Coronary artery (tissue), 2 donors: ENCODE data around the gene FBXO34.
"Not testable (repeated sequence)": the region's sequence is repeated elsewhere in the genome, so short reads cannot be mapped to it uniquely, and the experiment has no call there.

Source experiments
- DNase-seq: peaks from one replicate; pipeline ENCODE4 v3.0.0-alpha.2; 2017; ENCODE audit warnings: low spot score
- H3K27ac ChIP-seq, 2 donors: fragments of 200-600 bp; sonication (generic); one replicate each; pipeline ENCODE4 v1.5.1; 2016 to 2019
- H3K4me3 ChIP-seq: fragments of 200-600 bp; sonication (generic); 2 replicates; pipeline ENCODE4 v1.5.1; 2016; ENCODE audit warnings: mild to moderate bottlenecking, moderate library complexity
- TF ChIP-seq, protein P1 (sequence below): fragments of 200-600 bp; sonication (generic); IDR thresholded peaks from one replicate; pipeline ENCODE4 v1.5.1; 2019; ENCODE audit warnings: antibody characterized with exemption

Gene FBXO34

DNA sequence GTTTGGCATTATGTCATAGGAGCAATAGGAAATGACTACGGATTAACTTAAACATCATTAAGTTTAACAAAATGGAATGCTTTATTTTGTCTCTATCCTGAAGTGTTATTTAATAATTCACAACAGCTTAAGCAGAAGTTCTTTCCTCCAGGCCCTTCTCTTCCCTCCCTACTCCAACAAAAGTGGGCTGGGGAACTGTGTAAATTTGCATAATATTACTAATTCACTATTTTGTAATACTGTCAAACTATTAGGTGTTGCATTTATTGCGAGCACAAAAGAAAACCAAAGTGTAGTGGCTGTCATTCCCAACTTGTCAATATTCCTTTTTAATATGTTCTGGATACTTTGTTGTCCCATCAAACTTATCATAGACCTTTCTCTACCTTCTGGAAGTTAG, 70.6 kb downstream of the FBXO34 start:
- H3K4me3 ChIP-seq = no peak overlapping the region
- no peak for DNase-seq
- TF ChIP-seq, protein P1, sequence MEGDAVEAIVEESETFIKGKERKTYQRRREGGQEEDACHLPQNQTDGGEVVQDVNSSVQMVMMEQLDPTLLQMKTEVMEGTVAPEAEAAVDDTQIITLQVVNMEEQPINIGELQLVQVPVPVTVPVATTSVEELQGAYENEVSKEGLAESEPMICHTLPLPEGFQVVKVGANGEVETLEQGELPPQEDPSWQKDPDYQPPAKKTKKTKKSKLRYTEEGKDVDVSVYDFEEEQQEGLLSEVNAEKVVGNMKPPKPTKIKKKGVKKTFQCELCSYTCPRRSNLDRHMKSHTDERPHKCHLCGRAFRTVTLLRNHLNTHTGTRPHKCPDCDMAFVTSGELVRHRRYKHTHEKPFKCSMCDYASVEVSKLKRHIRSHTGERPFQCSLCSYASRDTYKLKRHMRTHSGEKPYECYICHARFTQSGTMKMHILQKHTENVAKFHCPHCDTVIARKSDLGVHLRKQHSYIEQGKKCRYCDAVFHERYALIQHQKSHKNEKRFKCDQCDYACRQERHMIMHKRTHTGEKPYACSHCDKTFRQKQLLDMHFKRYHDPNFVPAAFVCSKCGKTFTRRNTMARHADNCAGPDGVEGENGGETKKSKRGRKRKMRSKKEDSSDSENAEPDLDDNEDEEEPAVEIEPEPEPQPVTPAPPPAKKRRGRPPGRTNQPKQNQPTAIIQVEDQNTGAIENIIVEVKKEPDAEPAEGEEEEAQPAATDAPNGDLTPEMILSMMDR = no peak
- no peak overlapping the region for H3K27ac ChIP-seq

DNA sequence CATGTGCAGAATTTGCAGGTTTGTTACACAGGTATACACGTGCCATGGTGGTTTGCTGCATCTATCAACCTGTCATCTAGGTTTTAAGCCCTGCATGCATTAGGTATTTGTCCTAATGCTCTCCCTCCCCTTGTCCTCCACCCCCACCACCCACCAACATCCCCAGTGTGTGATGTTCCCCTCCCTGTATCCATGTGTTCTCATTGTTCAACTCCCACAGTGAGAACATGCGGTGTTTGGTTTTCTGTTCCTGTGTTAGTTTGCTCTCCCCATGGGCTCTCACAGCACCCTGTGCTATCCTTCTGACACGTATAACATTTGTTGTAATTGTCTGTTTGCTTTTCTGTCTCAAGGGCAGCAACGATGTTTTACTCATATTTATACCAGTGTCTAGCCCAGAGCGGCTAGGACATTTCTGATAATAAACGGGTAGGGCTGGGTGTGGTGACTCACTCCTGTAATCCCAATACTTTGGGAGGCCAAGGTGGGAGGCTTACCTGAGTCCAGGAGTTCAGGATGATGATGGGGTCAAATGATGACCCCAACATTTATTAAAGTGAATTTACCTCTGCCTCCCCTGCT, 73.5 kb downstream of the FBXO34 start:
- not testable (repeated sequence) for DNase-seq, H3K27ac ChIP-seq, H3K4me3 ChIP-seq

DNA sequence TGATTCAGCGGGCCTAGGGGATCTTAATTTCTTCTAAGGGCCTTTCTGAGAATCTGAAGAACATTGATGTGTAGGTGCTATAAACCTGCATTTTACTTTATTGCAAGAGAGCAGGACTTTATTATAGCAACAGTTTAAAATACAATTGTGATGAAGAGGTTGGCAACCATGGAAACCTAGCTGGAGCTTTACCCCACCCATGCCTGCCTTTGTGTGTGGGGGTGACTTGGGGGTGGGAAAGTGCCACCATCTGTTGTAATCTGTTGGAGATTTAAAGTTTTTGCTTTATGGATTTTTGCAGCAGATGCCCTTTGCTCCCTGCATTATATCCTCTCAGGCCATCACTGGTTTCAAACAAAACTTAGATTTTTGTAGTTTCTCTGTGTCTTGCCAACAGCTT, 75.8 kb downstream of the FBXO34 start:
- H3K27ac ChIP-seq = no peak overlapping the region
- TF ChIP-seq, protein P1 = no peak
- no peak overlapping the region for H3K4me3 ChIP-seq
- DNase-seq = no peak

DNA sequence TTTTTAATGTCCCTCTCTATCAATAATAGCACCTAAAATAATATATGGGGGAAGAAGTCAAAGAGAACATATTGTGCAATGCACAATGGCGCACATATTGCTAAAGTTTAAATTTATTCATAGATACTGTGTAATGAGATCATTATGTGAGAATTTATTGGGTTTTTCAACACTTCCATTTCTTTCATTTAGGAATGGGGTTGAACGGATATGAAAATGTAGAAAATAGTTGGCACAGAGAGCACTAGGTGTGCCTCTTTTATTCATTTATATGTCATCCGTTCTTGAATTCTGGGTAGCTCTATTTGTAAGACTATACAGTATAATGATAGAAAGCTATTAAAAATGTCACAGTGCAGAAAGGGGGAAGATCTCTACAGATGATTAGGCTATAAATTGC, 76.5 kb downstream of the FBXO34 start:
- no peak overlapping the region for H3K4me3 ChIP-seq
- no peak for DNase-seq
- H3K27ac ChIP-seq = no peak overlapping the region
- TF ChIP-seq, protein P1 = no peak

DNA sequence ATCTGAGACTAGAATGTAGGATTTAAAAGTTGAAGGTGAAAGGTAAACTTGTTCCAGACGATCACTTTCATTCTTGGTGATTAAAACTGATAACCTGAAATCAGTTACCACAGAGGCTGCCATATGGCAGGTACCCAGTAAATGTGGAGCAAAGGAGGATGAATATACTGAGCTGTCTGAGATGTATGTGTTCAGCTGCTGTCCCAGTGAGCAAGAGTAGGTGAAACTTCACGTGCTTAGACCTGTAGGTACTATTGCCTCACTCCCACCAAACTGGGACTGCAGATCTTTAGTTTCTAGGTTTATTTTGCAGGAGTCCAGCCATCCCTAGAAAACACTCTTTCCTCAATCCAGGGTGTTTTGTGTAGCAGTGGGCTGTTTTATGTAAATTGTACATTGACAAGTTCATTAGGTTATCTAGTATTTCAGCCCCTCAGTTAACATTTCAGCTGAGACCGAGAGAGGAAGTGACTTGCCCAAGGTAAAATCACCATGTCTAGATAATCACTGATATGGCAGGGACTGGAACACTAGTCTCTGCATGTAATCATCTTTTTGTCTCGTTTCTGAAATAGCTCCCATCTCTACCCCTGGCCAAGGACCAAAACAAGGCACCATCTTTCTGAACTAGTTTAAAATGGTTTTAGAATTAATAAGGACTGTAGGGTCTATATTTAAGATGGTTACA, 77.7 kb downstream of the FBXO34 start:
- no peak for DNase-seq
- Histone ChIP-seq H3K4me3 (no peak overlapping the region), H3K27ac (no peak overlapping the region)
- TF ChIP-seq, protein P1 = no peak

GRCh38 chr14:55349565-55349964, 78.3 kb downstream of the FBXO34 start:
- TF ChIP-seq, protein P1 = no peak
- Histone ChIP-seq H3K4me3 (no peak overlapping the region), H3K27ac (no peak overlapping the region)
- no peak for DNase-seq

GRCh38 chr14:55350461-55350860, 79.2 kb downstream of the FBXO34 start:
- Histone ChIP-seq H3K4me3 (no peak overlapping the region), H3K27ac (no peak overlapping the region)
- no peak for DNase-seq
- TF ChIP-seq, protein P1 = no peak
